ENCODE measurements around the gene FAM83G.

FAM83G gene

GRCh38 chr17:18985475-18985874 is 19.1 kb downstream of the FAM83G start:
- no peak overlapping the region for H3K4me3 ChIP-seq (ENCODE audit: low read length)
- DNase-seq (ENCODE audit: low read depth), result no peak
- no peak for TF ChIP-seq CTCF (conservative IDR thresholded peaks at IDR 0.05; ENCODE audit: low read depth, low read length)

GRCh38 chr17:18984273-18985114 is 20.1 kb downstream of the FAM83G start:
- no peak for DNase-seq (ENCODE audit: low read depth)
- no peak for TF ChIP-seq CTCF (conservative IDR thresholded peaks at IDR 0.05; ENCODE audit: low read depth, low read length)
- no peak overlapping the region for H3K4me3 ChIP-seq (ENCODE audit: low read length)

- no peak for TF ChIP-seq CTCF (conservative IDR thresholded peaks at IDR 0.05; ENCODE audit: low read depth, low read length)
- no peak overlapping the region for H3K4me3 ChIP-seq (ENCODE audit: low read length)
- peak; percentile 68 for DNase-seq (ENCODE audit: low read depth)
Observed at GRCh38 chr17:18981642-18982424, 22.7 kb downstream of the FAM83G start.

- no peak for DNase-seq (ENCODE audit: low read depth)
- no peak overlapping the region for H3K4me3 ChIP-seq (ENCODE audit: low read length)
- no peak for TF ChIP-seq CTCF (conservative IDR thresholded peaks at IDR 0.05; ENCODE audit: low read depth, low read length)
Observed at GRCh38 chr17:18981335-18981641, 23.3 kb downstream of the FAM83G start.

GRCh38 chr17:18980682-18981334 is 23.8 kb downstream of the FAM83G start:
- TF ChIP-seq CTCF (conservative IDR thresholded peaks at IDR 0.05; ENCODE audit: low read depth, low read length), result no peak
- no peak for DNase-seq (ENCODE audit: low read depth)
- H3K4me3 ChIP-seq (ENCODE audit: low read length), result no peak overlapping the region

- H3K4me3 ChIP-seq (ENCODE audit: low read length), result no peak overlapping the region
- DNase-seq (ENCODE audit: low read depth), result no peak
- TF ChIP-seq CTCF (conservative IDR thresholded peaks at IDR 0.05; ENCODE audit: low read depth, low read length), result no peak
Observed at GRCh38 chr17:18978655-18979054, 25.9 kb downstream of the FAM83G start.
